Measurements from ENCODE around the gene FAM81B. TPM values are rescaled to one million over a fixed set of nuclear protein-coding genes. Genes with fewer than 3 reads are reported as not detected.

The FAM81B gene
- total RNA-seq, 1 donor from 2014 or later: 7.6 TPM

GRCh38 chr5:95406426-95407090, 15.4 kb downstream of the FAM81B start:
- intact Hi-C loops (cut with DNase I): no loop called here
- no peak for DNase-seq
- no peak for ATAC-seq
- no peaks in the 10 kb centered on the region for H3K9me3 ChIP-seq
- no peak overlapping the region for H3K27ac ChIP-seq
- H3K4me3 ChIP-seq: no peak overlapping the region
- H3K27me3 ChIP-seq (ENCODE audit: low read depth): no peaks in the 10 kb centered on the region
- no peak for TF ChIP-seq CTCF (IDR thresholded peaks at IDR 0.05)
- no peaks in the 10 kb centered on the region for H3K36me3 ChIP-seq
- no peaks in the 10 kb centered on the region for H3K4me1 ChIP-seq

DNA sequence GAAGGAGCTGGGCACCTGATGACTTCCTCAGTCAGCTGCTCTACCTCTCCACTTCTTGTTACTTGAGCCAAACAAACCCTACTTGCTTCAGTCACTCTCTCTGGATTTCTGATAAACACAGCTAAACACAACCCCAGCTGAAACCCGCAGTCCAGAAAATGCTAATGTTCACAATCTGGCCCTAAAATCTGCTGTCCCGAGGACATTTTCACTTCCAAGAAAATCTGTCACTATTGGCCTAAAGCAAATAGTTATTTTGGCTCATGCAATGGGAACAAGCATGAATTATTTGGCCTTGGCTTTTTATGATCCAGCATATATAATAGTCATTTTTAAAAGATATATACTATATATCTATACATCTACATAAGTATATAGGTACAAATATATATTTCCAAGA, 19.1 kb downstream of the FAM81B start:
- Histone ChIP-seq H3K4me1 (no peaks in the 10 kb centered on the region), H3K27me3 (ENCODE audit: low read depth) (no peaks in the 10 kb centered on the region), H3K36me3 (no peaks in the 10 kb centered on the region), H3K27ac (no peak overlapping the region), H3K4me3 (no peak overlapping the region), H3K9me3 (no peaks in the 10 kb centered on the region)
- TF ChIP-seq CTCF (IDR thresholded peaks at IDR 0.05): no peak
- intact Hi-C loops (cut with DNase I): no loop called here
- DNase-seq (no peak), ATAC-seq (no peak)

DNA sequence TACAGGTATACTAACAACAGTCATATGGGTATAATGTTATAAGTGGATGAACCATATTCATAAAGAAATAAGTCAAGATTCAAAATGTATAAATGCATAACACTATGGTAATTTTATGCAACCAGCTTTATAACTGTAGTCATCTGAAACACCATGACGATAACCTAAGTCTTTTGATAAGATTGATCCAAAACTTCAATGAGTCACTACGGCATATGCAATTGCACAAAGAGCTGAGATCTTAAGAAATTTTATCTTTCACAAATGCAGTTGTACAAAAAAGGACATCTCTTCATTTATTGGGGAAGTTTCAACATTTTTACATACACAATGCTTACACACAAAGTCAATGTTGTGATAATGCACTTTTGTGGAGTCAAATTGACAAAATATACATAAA, 20.3 kb downstream of the FAM81B start:
- no peak for TF ChIP-seq CTCF (IDR thresholded peaks at IDR 0.05)
- H3K4me1 ChIP-seq: no peaks in the 10 kb centered on the region
- H3K9me3 ChIP-seq: no peaks in the 10 kb centered on the region
- ATAC-seq (no peak), DNase-seq (no peak)
- H3K27me3 ChIP-seq (ENCODE audit: low read depth): no peaks in the 10 kb centered on the region
- H3K27ac ChIP-seq: no peak overlapping the region
- intact Hi-C loops (cut with DNase I): no loop called here
- H3K36me3 ChIP-seq: no peaks in the 10 kb centered on the region
- no peak overlapping the region for H3K4me3 ChIP-seq

DNA sequence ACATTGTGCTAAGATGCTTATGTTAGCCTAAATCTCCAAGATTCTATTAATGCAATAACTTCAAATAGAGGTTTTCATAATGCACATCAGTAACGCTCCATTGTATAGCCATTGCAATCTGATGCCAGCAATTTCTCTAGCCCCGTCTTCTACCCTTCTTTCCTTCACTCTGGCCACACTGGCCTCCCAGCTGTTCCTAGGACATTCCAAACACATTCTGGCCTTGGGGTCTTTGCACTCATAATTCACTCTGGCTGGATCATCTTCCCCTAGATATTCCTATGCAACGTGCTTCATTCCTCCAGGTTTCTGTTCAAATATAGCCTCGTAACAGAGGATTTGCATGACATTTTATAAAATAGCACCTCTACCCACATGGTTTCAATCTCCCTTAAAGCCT, 23.3 kb downstream of the FAM81B start:
- Histone ChIP-seq H3K4me3 (no peak overlapping the region), H3K4me1 (no peaks in the 10 kb centered on the region), H3K27ac (no peak overlapping the region), H3K36me3 (no peaks in the 10 kb centered on the region), H3K9me3 (no peaks in the 10 kb centered on the region), H3K27me3 (ENCODE audit: low read depth) (no peaks in the 10 kb centered on the region)
- ATAC-seq (no peak), DNase-seq (no peak)
- TF ChIP-seq CTCF (IDR thresholded peaks at IDR 0.05): no peak
- intact Hi-C loops (cut with DNase I): no loop called here

DNA sequence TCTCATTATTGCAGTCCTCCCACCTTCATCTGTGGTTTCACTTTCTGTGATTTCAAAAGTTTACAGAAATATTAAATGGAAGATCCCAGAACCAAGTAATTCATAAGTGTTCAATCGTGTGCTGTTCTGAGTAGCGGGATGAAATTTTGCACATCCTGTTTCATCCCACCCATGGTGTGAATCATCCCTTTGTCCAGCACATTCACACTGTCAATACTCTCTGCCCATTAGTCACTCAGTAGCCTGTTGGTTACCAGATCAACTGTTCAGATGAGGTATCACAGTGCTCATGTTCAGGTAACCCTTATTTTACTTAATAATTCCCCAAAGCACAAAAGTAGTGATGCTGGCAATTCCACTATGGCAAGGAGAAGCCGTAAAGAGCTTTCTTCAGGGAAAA, 26.8 kb downstream of the FAM81B start:
- Histone ChIP-seq H3K27me3 (ENCODE audit: low read depth) (no peaks in the 10 kb centered on the region), H3K27ac (no peak overlapping the region), H3K4me1 (no peaks in the 10 kb centered on the region), H3K9me3 (no peaks in the 10 kb centered on the region), H3K4me3 (no peak overlapping the region), H3K36me3 (no peaks in the 10 kb centered on the region)
- TF ChIP-seq CTCF (IDR thresholded peaks at IDR 0.05): no peak
- intact Hi-C loops (cut with DNase I): no loop called here
- no peak for DNase-seq
- no peak for ATAC-seq

Measured in lower lobe of right lung (tissue), 2 donors.